K562 (cell line): ENCODE data around the gene FKBP1B. TPM values are rescaled to one million over a fixed set of nuclear protein-coding genes. Genes with fewer than 3 reads are reported as not detected.

ENCODE experiments used
- BMI1 ChIP-seq: fragments of 150-350 bp; IDR thresholded peaks from 2 replicates; pipeline ENCODE4 v1.6.1; 2014; ENCODE audit warnings: low read length
- DMBX1 ChIP-seq: fragments of 250-450 bp; sonication (Bioruptor Pico); IDR thresholded peaks from 2 replicates; pipeline ENCODE4 v1.8.0; 2022; ENCODE audit warnings: inconsistent platforms, mild to moderate bottlenecking, moderate library complexity, borderline replicate concordance
- ELF4 ChIP-seq: fragments of 450-650 bp; formaldehyde crosslinking; IDR thresholded peaks from 2 replicates; pipeline ENCODE4 v1.4.0; 2022; ENCODE audit warnings: missing genetic modification characterization
- ETV1 ChIP-seq: fragments of 450-650 bp; conservative IDR thresholded peaks from 2 replicates; pipeline ENCODE4 v1.6.1; 2016; ENCODE audit warnings: missing genetic modification characterization, control low read depth, low read depth, missing compliant biosample characterization
- PBX2 ChIP-seq, 2 experiments: IDR thresholded peaks in 1 of 2; conservative IDR thresholded peaks in 1 of 2; 2 replicates each; pipeline ENCODE4 v1.6.1; 2016; ENCODE audit warnings: low read depth in 2 of 2, mild to moderate bottlenecking in 1 of 2, missing compliant biosample characterization in 1 of 2, missing genetic modification characterization in 1 of 2, moderate library complexity in 1 of 2
- POLR2H ChIP-seq: IDR thresholded peaks from 2 replicates; pipeline ENCODE4 v1.6.1; 2016; ENCODE audit warnings: missing genetic modification characterization, low read depth, mild to moderate bottlenecking, control low read depth, missing compliant biosample characterization, moderate library complexity
- PRDM10 ChIP-seq: fragments of 450-650 bp; IDR thresholded peaks from 2 replicates; pipeline ENCODE4 v1.6.1; 2018; ENCODE audit not compliant: partially characterized antibody
- TGIF2 ChIP-seq: sonication (generic); formaldehyde crosslinking; IDR thresholded peaks from 2 replicates; pipeline ENCODE4 v1.8.1; 2022; ENCODE audit warnings: mild to moderate bottlenecking, missing genetic modification reagents, moderate library complexity
- ZNF583 ChIP-seq: fragments of 250-450 bp; sonication (Bioruptor Pico); IDR thresholded peaks from 2 replicates; pipeline ENCODE4 v1.4.0; 2020
- polyA plus RNA-seq, 8 experiments: library from polyadenylated mRNA; depleted of rRNA in 4 of 8; stranded (reverse) in 5 of 8; unstranded in 3 of 8; fragments of >200 nt; fragmentation: Nextera tagmentation in 2 of 8; fragmentation: Illumina TruSeq in 1 of 8; extraction: Ambion mirVana in 2 of 8; extraction: Trizol in 1 of 8; gene quantifications; 2 replicates each; pipeline versions ENCODE4 v1.2.1 to v1.2.3, GENCODE V29; 2011 to 2014; ENCODE audit warnings: inconsistent platforms in 1 of 8, missing spikeins in 1 of 8
- total RNA-seq, 7 experiments: library from RNA; depleted of rRNA in 6 of 7; stranded (reverse); fragments of >200 nt in 6 of 7; fragmentation: Illumina TruSeq in 2 of 7; extraction: Trizol in 2 of 7; gene quantifications; 2 replicates each; pipeline versions ENCODE4 v1.2.1 to v1.2.3, GENCODE V29; 2011 to 2021; ENCODE audit warnings: low replicate concordance in 1 of 7

The FKBP1B gene
- total and polyA plus RNA-seq, 9 of the 15 experiments (the other 6 are each of a cell fraction or from before 2014, with no cell fraction given) = 0.58 to 9.4 (median 1.6) TPM

DNA sequence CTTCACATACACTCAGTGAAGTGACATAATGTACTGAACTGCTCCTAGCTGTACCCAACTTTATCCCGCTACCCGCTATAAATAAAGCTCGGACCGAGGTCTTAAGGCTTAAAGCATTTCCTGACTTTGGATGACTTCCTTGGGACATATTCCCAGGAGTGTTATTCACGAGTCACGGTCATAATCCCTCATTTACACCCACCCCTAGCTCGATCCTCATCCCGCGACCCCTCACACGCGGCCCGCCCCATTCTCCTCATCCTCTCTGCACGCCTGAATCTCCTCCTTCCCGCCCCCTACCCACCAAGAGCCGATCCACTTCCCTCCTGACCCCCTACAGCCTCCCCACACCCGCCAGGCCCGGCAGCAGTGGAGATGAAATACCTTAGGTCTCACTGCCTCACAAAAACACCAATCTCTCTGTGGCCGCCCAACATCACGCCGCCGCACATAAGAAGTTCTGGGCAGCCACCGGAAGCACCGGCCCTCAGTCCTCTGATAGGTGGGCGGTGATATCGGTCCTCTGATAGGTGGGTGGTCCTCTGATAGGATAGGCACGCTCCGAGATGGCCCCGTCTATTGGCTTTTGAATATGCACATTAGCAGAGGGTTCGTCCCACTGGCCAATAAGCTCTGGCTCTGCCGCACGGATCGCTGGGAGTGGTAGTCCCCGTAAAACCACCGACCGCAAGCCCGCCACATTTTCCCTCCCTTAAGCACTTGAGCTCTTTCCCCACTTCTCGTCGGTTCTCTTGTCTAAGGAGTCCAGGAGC lies 2.4 kb upstream of the FKBP1B start, which contains the start of gene WDCP (continued):
- TF ChIP-seq ELF4 (CRISPR knock-in tag) (peak; percentile 94), PRDM10 (peak; percentile 15), TGIF2 (CRISPR knock-in tag) (no peak), DMBX1 (CRISPR knock-in tag) (no peak), PBX2 (CRISPR knock-in tag; IDR thresholded peaks at IDR 0.05; ENCODE audit: low read depth) (no peak), PBX2 (tag; conservative IDR thresholded peaks at IDR 0.05; ENCODE audit: low read depth) (peak; percentile 88), ZNF583 (CRISPR knock-in tag) (no peak), BMI1 (no peak), POLR2H (tag) (peak; percentile 90), ETV1 (tag) (peak; percentile 62; the same call in 1 of the 2 replicates)
